GM21528 (cell line): ENCODE results near the gene TMEM183A.
A peak's percentile ranks its signal among the peaks of the same experiment; 100 is the strongest.
"Not testable (repeated sequence)": the region's sequence is repeated elsewhere in the genome, so short reads cannot be mapped to it uniquely, and the experiment has no call there.

Experiments
- ATAC-seq: cut with Tn5 transposase; IDR thresholded peaks from one replicate; pipeline ENCODE4 v1.9.1; 2021; ENCODE audit warnings: mild to moderate bottlenecking, moderate library complexity; ENCODE audit not compliant: unreplicated experiment, low FRiP score

The TMEM183A gene

DNA sequence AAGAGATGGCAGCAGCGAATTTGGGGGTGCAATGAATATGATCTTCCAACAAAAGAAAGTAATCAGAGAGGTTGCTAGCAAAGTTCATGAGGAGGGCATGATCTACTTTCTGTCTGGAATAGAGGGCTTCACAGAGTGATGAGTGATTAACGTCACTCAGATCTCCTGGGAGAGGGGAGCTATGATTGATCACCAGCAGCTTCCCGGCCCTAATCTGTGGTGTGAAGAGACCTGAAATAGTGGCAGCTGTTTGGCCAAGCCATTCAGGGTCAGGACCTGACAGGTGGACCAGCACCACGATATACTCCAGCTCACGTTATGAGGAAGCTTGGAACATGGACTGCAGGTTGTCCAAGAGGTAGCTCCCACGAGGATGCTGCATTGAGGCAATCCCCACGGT is 19.9 kb upstream of the TMEM183A start:
- no peak for ATAC-seq

DNA sequence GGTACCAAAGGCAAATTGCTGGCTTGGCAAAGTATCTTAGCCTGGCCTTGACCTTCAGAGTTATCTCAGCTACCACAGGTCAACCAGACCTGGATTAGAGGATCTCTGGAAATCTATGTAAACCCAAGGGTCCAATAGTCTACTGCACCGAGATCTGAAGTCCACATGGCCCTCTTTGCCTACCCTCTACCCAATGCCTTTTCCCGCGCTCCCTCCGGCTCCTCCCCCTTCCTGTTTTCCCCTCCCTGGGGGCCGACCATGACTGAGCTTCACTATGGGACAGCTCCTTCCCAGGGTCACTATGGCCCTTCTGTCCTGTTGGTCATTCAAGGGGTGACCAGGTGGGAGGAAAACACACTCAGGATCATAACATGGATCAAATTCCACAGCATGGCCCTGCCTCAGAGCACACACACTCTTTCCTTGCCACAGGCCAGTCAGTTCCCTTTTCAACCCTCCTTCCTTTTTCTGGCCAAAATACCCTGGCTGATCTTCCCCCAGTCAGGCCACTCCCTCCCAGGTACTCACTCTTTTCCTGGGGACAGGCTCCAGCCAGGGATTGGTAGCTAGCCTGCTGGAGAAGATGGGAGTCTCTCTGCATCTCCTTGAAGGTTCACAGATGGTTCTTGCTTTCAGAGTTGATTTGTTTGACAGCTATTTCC is 19.1 kb upstream of the TMEM183A start:
- ATAC-seq = no peak

DNA sequence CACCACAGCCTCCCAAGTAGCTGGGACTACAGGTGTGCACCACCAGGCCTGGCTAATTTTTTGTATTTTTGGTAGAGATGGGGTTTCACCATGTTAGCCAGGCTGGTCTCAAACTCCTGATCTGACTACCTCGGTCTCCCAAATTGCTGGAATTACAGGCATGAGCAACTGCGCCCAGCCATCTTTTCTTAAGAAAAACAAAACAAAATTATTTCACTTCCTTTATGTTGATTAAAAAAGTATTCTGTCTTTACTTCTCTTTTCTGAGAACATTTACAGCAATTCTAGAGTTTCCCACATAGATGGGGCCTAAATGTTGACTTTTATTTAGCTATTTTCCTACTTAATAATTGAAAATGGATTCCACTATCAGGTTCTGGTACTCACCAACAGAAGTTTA is 17.3 kb upstream of the TMEM183A start:
- ATAC-seq = no peak

DNA sequence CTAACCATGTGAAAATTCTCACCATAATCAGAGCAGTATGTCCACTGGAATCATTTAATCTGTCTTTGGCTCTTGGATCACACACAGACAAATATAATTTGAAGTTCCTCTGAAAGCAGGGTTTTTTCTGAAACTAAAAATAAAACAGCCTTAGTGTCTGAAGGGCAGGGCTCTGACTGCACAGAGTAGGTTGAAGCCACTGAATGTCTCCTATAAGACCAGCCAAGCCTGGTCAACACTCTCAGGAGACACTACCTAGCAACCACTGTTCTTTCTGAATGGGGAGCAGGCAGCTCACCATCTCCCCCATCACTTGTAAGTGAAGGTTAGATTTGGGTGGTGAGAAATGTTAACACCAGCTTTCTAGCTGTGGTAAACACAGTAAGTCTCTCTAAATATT is 16.1 kb upstream of the TMEM183A start:
- no peak for ATAC-seq

DNA sequence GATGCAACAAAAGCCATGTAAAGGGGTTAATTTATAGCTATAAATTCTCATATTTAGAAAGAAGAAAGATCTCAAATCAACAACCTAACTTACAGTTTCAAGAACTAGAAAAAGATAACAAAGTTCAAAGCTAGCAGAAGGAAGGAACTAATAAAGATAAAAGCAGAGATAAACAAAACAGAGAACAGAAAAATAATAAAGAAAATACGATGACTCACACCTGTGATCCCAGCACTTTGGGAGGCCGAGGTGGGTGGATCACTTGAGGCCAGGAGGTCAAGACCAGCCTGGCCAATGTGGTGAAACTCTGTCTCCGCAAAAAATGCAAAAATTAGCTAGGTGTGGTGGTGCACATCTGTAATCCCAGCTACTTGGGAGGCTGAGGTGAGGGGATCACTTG is 12.4 kb upstream of the TMEM183A start:
- no peak for ATAC-seq

DNA sequence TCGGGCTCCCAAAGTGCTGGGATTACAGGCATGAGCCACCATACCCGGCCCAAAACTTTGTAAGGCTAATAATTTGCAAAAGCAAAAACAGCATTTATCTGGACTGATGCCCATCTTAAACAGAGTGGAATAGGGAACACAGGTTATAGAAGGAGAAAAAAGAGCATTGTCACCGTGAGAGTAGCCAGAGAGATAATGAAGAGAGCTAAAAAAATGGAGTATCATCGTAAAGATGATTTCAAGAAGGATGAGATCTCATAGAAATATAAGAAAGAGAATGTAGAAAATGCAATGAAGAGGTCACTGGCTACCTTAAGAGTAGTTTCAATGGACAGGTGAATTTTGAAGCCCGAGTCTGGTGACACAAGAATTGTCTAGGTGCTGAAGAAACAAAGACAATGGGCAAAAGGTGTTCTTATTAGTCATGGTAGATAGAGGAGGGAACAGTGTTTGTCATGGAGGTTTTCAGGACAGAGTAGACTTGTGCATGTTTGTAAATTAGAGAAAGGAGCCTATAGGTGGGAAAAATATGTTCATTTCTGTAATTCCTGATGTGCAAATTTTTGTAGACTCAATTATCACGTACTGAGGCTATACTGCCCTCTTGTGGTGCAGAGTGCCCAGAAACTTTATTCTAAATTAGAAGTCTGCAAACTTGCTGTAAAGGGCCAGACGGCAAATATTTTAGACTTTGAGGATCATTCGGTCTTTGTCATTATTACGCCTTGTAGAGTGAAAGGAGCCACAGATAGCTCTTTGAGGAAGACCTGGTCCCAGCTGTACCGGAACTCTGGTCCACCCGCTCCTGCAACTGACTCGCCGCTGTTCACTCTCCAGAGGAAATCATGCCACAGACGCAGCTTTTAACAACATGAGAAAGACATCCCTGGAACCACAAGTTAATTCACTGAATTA is 8.1 kb upstream of the TMEM183A start:
- no peak for ATAC-seq

DNA sequence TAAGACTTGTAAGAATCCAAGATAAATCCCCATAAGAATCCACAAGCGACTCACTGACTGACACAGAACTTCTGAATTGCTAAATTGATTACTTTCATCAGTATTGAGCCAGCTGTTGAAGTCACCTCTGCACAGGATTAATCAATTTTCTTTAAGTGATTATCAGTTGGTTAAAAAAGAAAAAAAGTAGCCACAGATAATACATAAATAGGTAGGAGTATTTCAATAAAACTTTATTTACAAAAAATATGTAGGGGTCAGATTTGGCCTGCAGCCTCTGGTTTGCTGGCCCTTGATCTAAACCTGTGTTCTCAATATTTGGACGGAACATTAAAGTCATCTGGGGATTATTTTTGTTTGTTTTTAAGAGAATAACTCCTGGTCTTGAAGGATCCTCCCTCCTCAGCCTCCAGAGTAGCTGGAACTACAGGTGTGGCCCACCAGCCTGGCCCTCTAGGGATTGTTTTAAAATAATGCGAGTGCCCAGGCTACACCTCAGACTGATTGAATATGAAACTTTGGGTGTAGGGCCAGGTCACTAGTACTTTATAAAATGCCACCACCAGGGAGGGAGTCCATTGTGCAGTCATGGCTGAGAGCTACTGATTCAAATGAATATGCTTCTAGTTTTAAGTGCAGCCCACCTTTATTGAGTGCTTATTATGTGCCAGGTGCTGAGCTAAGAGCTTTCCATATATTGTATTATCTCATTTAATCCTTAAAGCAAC is 6.8 kb upstream of the TMEM183A start:
- no peak for ATAC-seq

DNA sequence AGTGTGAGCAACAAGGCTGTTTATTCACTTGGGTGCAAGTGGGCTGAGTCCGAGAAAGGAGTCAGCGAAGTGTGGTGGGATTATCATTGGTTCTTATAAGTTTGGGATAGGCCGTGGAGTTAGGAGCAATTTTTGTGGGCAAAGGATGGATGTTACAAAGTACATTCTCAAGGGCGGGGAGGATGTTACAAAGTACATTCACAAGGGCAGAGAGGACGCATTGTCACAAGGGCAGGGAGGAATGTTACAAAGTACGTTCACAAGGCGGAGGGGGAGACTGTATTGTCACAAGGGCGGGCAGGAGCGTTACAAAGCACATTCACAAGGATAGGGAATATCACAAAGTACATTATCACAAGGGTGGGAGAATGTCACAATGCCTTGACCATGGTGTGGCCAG is 5.2 kb upstream of the TMEM183A start:
- no peak for ATAC-seq

DNA sequence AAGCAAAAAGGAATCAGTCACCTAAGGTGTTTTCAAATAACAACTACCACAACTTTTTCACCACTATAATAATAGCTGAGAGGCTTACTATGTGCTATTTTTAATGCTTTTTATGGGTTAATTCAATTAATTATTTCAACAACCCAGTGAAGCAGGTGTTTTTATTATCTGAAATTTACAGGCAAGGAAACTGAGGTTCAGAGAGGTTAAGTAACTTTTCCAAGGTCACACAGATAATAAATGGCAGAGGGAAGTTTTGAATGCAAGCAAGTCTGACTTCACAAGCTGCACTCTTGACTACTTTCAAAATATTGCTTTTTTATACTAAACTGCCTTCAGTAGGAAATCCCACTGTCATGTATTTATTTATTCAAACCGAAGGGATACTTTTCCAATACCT is 4.2 kb upstream of the TMEM183A start:
- no peak for ATAC-seq

DNA sequence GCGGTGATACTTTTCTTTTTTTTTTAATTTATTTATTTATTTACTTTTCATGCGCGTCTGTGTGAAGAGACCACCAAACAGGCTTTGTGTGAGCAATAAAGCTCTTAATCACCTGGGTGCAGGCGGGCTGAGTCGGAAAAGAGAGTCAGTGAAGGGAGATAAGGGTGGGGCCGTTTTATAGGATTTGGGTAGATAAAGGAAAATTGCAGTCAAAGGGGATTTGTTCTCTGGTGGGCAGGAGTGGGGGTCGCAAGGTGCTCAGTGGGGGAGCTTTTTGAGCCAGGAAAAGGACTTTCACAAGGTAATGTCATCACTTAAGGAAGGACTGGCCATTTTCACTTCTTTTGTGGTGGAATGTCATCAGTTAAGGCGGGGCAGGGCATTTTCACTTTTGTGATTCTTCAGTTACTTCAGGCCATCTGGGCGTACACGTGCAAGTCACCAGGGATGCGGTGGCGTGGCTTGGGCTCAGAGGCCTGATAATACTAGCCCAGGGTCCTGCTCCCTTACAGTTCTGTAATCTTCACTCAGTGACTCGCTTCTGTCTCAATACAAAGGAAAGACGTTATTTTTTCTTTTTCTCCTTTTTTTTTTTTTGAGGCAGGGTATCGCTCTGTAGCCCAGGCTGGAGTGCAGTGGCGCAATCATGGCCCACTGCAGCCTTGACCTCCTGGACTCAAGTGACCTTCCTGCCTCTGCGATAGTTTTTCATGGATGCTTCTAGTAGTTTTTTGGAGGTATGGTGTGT is 1.6 kb upstream of the TMEM183A start:
- not testable (repeated sequence) for ATAC-seq

DNA sequence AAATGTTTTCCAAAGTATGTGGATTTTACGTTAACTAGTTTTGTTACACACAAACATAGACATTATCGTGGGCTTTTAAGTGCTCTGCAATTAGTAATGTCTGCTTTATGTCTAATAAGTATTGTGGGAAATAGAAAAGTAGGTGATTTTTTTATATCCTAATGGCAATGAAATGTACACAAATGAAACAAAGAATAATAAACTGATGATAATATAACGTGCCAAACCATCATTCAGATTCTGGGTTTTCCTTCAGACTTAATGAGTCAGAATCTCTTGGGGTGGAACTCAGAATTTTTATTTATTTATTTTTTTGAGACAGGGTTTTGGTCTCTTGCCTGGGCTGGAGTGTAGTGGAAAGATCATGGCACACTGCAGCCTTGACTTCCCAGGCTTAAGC is 2.0 kb downstream of the TMEM183A start:
- ATAC-seq = no peak

DNA sequence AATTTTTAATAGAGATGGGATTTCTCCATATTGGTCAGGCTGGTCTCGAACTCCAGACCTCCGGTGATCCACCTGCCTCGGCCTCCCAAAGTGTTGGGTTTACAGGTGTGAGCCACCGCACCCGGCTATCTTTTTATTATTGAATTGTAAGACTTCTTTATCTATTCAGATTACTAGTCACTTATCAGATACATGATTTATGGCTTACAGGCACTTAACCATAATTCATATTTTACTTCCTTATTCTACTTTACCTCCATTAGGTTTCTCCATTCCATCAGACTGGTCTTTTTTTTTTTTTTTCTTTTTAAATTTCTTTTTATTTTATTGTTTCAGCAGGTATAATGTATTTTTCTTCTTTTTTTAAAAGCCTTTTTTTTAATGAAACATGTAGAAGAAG is 4.4 kb downstream of the TMEM183A start:
- no peak for ATAC-seq

DNA sequence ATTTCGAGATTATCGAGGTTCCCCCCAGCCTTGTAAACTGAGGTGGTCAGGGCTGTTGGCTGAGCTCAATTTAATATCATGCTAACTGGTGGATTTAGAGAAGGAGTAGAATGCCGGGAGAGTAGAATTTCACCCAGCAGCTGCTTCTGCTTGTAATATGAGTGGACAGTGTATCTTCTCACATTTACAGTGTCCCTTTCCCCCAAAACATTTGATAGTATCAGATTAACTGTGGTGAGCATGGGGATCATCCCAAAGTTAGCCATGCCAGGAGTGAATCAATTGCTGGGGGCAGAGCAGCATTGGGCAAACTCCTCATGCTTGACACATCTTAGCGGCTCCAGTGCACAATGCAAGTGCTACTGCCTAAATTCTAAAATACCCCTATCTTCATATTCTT is 9.9 kb downstream of the TMEM183A start:
- no peak for ATAC-seq

DNA sequence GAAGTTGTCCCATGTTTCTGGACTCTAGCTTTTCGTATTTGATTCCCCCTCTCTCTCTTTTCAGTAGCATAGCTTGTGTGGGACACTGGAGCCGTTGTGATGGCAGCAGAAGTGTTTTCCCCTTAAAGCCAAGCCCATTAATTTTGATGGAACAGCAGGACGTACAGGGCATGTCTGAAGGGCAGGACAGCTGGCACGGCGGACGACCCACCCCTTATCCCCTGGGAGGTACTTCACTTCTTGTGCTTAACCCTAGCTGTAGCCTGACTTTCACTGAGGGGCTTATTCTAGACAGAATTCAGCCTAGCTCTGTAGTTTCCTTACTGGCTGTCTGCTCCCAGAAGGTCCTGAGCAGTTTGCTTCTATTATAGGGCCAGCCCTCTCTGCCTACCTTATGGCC is 10.5 kb downstream of the TMEM183A start:
- no peak for ATAC-seq

DNA sequence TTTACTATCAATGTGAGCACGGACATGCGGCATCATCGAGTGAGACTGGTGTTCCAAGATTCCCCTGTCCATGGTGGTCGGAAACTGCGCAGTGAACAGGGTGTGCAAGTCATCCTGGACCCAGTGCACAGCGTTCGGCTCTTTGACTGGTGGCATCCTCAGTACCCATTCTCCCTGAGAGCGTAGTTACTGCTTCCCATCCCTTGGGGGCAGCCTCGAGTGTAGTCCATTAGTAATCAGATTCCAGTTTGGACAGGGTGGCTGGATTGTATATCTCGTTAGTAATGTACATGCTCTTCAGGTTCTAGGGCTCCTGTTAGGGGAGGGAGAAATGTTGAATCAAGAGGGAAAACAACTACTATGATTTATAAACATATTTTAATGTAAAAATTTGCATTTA is 15.7 kb downstream of the TMEM183A start:
- ATAC-seq = not testable (repeated sequence)

DNA sequence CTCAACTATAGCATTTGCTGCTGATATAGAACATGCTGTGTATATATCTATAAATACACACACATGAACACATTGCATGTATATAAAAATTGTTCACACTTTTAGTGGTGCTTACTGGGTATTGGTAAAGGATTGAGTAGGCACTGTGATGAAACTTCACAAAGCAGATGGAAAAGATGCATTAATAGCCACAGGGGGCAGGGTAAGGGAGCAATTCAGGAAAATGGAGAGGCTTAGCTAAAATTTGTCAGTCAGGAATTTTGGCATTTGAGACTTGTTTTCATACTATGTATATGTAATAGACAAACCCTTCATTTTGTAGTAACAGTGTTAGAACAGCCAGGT is 18.5 kb downstream of the TMEM183A start:
- no peak for ATAC-seq

DNA sequence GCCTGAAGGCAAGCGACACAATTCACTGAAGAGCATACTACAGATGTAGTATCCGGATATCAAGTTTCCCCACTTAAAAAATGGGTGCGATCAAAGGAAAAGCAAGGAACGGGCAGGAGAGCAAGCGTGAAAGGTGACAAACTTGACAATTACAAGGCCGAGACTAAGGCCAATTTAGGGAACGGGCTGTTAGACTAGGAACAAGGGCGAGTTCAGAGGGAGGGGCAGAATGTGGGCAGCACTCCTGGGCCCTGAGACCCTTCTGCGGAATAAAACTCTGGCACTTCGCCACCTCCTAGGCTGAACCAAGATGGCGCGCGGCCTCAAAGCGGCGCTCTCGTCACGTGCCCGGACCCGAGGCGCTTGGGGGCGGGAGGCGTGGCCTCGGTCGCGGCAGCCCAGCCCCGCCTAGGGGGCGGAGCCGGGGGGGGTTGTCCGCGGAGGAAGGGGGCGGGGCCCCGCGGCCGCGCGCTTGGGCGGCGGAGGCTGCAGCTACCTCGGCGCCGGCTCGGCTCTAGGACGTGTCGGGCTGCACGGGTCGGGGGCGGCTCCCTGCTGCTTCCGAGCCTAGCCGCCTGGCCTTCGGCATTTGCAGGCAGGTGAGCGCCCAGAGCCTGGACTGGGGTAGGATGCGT is 19.0 kb downstream of the TMEM183A start, which contains the start of gene PPFIA4:
Gene PPFIA4, plus strand, starts transcription at position 461 of the 635 bp plus-strand sequence. CDS start 12,518 bp downstream, outside the sequence.
- ATAC-seq = peak; percentile 78

DNA sequence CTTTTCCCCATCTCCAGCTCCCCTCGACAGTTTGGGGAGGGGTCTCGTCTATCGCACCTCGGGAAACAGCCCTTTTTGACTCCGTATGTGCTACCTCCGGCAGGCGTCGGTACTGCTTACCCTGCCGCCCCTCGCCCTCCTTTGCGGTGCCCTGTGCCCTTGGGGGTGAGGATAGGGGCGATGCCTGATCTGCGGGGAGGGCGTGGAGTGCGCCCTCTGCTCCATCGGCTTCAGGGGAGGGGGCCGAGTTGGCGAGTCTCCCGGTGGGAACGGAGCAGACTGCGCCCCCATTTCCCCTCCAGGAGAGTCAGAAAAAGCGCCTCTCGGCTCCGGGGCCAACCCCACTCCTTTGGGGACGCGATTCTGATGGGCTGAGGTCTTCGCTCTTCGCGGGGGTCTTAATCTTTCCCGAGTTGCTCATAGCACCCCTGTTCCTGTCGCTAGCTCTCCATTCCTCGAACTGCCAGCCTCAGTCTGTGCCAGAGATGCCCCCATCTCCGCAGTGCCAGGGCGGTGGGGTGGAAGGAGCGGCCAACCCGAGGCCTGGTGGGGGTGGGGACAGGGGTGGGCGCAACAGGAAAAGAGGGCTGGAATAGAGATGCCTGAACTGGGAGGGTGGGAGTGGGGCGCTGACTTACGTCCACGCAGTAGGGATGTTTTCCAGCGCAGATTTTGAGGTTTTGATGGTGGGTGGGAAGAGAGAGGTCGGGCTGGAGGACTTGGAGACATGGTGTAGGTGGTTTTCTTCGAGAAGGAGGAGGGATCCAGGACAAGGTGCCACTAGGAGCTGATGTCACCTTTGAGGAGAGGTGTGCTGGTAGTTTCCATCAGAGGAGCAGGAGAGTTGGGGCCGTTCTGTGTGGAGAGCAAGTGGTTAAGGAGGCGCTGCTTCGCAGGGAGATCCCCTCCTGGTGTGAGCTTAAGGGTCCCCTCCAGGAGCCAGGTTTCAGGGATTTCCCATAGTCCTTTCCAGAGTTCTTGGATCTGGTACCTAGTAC is 19.8 kb downstream of the TMEM183A start:
- no peak for ATAC-seq
